Neural progenitor cell (in vitro differentiated cells): Measurements from ENCODE around the gene RAB11FIP5.

Experiments used
- EZH2 ChIP-seq: fragments of 200-600 bp; sonication (generic); IDR thresholded peaks from 2 replicates; pipeline ENCODE4 v1.6.1; 2017; ENCODE audit warnings: antibody characterized with exemption, mild to moderate bottlenecking, moderate library complexity
- TF ChIP-seq, protein P1 (sequence below): fragments of 200-600 bp; sonication (generic); IDR thresholded peaks from 2 replicates; pipeline ENCODE4 v1.5.1; 2017; ENCODE audit warnings: antibody characterized with exemption, mild to moderate bottlenecking

DNA sequence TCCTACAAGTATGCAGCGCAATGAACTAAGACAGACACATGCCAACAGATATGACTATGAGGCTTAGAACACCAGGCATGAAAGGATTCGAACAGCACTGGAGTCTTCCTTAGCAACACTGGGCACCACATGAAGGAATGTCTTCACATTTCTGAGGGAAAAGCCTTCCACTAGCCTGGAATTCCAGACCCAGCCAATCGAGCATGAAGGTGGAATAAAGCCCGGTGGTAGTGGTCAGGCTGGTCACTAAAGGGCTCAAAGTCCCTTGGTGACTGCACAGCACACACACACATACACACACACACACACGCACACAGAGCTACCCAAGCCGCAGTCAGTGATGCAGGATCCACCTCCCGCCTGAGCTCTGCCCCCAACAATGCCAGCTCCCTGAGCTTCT lies 21.6 kb downstream of the RAB11FIP5 start:
- TF ChIP-seq, protein P1, sequence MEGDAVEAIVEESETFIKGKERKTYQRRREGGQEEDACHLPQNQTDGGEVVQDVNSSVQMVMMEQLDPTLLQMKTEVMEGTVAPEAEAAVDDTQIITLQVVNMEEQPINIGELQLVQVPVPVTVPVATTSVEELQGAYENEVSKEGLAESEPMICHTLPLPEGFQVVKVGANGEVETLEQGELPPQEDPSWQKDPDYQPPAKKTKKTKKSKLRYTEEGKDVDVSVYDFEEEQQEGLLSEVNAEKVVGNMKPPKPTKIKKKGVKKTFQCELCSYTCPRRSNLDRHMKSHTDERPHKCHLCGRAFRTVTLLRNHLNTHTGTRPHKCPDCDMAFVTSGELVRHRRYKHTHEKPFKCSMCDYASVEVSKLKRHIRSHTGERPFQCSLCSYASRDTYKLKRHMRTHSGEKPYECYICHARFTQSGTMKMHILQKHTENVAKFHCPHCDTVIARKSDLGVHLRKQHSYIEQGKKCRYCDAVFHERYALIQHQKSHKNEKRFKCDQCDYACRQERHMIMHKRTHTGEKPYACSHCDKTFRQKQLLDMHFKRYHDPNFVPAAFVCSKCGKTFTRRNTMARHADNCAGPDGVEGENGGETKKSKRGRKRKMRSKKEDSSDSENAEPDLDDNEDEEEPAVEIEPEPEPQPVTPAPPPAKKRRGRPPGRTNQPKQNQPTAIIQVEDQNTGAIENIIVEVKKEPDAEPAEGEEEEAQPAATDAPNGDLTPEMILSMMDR: no peak
- TF ChIP-seq EZH2: no peak
